Measurements from ENCODE around the gene ZMAT5.

The ZMAT5 gene

GRCh38 chr22:29726512-29727130 is 40.2 kb downstream of the ZMAT5 start:
- H3K27ac Mint-ChIP-seq, result no peak overlapping the region
- H3K4me3 Mint-ChIP-seq, result no peak overlapping the region
- DNase-seq (no peak), ATAC-seq (replicated peaks) (no peak)
- H3K36me3 Mint-ChIP-seq (ENCODE audit: insufficient read depth), result no peaks in the 10 kb centered on the region
- peaks cover 0 to 2% of the 10 kb centered on the region in 2 donors for H3K4me1 Mint-ChIP-seq (ENCODE audit: low read depth in 2 of 2)
- peaks cover 4 to 35% of the 10 kb centered on the region in 2 donors for H3K27me3 Mint-ChIP-seq
- H3K9me3 Mint-ChIP-seq, result no peaks in the 10 kb centered on the region

GRCh38 chr22:29726106-29726505 is 40.7 kb downstream of the ZMAT5 start:
- Mint-ChIP-seq H3K36me3 (ENCODE audit: insufficient read depth) (peaks cover 3% of the 10 kb centered on the region), H3K4me1 (ENCODE audit: low read depth in 2 of 2) (peaks cover 0 to 2% of the 10 kb centered on the region in 2 donors), H3K27ac (no peak overlapping the region), H3K27me3 (peaks cover 9 to 40% of the 10 kb centered on the region in 2 donors), H3K9me3 (no peaks in the 10 kb centered on the region), H3K4me3 (no peak overlapping the region)
- DNase-seq (no peak), ATAC-seq (replicated peaks) (no peak)

GRCh38 chr22:29724843-29725242 is 42.0 kb downstream of the ZMAT5 start:
- DNase-seq, result no peak
- H3K9me3 Mint-ChIP-seq, result no peaks in the 10 kb centered on the region
- peaks cover 0 to 2% of the 10 kb centered on the region in 2 donors for H3K4me1 Mint-ChIP-seq (ENCODE audit: low read depth in 2 of 2)
- ATAC-seq (replicated peaks), result no peak
- H3K4me3 Mint-ChIP-seq, result no peak overlapping the region
- peaks cover 3% of the 10 kb centered on the region for H3K36me3 Mint-ChIP-seq (ENCODE audit: insufficient read depth)
- peaks cover 9 to 43% of the 10 kb centered on the region in 2 donors for H3K27me3 Mint-ChIP-seq
- H3K27ac Mint-ChIP-seq, result no peak overlapping the region

GRCh38 chr22:29723766-29724165 is 43.0 kb downstream of the ZMAT5 start:
- peaks cover 7% of the 10 kb centered on the region for H3K36me3 Mint-ChIP-seq (ENCODE audit: insufficient read depth)
- no peak overlapping the region for H3K27ac Mint-ChIP-seq
- H3K27me3 Mint-ChIP-seq, result peaks cover 18 to 54% of the 10 kb centered on the region in 2 donors
- peaks cover 4 to 8% of the 10 kb centered on the region in 2 donors for H3K4me1 Mint-ChIP-seq (ENCODE audit: low read depth in 2 of 2)
- DNase-seq (no peak), ATAC-seq (replicated peaks) (no peak)
- no peaks in the 10 kb centered on the region for H3K9me3 Mint-ChIP-seq
- H3K4me3 Mint-ChIP-seq, result no peak overlapping the region

- DNase-seq (no peak), ATAC-seq (replicated peaks) (no peak)
- Mint-ChIP-seq H3K36me3 (ENCODE audit: insufficient read depth) (peaks cover 7% of the 10 kb centered on the region), H3K9me3 (no peaks in the 10 kb centered on the region), H3K27me3 (peaks cover 26 to 65% of the 10 kb centered on the region in 2 donors), H3K27ac (no peak overlapping the region), H3K4me1 (ENCODE audit: low read depth in 2 of 2) (peaks cover 4 to 8% of the 10 kb centered on the region in 2 donors), H3K4me3 (no peak overlapping the region)
Measured at GRCh38 chr22:29722587-29722986, 44.2 kb downstream of the ZMAT5 start.

GRCh38 chr22:29722151-29722550 is 44.7 kb downstream of the ZMAT5 start:
- H3K4me3 Mint-ChIP-seq, result no peak overlapping the region
- H3K4me1 Mint-ChIP-seq (ENCODE audit: low read depth in 2 of 2), result peaks cover 4 to 8% of the 10 kb centered on the region in 2 donors
- H3K9me3 Mint-ChIP-seq, result no peaks in the 10 kb centered on the region
- peaks cover 30 to 70% of the 10 kb centered on the region in 2 donors for H3K27me3 Mint-ChIP-seq
- peaks cover 7% of the 10 kb centered on the region for H3K36me3 Mint-ChIP-seq (ENCODE audit: insufficient read depth)
- ATAC-seq (replicated peaks) (no peak), DNase-seq (no peak)
- H3K27ac Mint-ChIP-seq, result no peak overlapping the region

- H3K27ac Mint-ChIP-seq, result no peak overlapping the region
- ATAC-seq (replicated peaks) (no peak), DNase-seq (no peak)
- peaks cover 7% of the 10 kb centered on the region for H3K36me3 Mint-ChIP-seq (ENCODE audit: insufficient read depth)
- peaks cover 43 to 82% of the 10 kb centered on the region in 2 donors for H3K27me3 Mint-ChIP-seq
- no peak overlapping the region for H3K4me3 Mint-ChIP-seq
- no peaks in the 10 kb centered on the region for H3K9me3 Mint-ChIP-seq
- H3K4me1 Mint-ChIP-seq (ENCODE audit: low read depth in 2 of 2), result peaks cover 4 to 6% of the 10 kb centered on the region in 2 donors
Measured at GRCh38 chr22:29720811-29721323, 45.9 kb downstream of the ZMAT5 start.

- DNase-seq, result no peak
- Mint-ChIP-seq H3K4me3 (peak within 1 kb of the TSS; percentile 45 to 68), H3K4me1 (ENCODE audit: low read depth in 2 of 2) (peaks cover 4 to 6% of the 10 kb centered on the region in 2 donors), H3K36me3 (ENCODE audit: insufficient read depth) (peaks cover 7% of the 10 kb centered on the region), H3K27me3 (peaks cover 44 to 80% of the 10 kb centered on the region in 2 donors), H3K27ac (no peak within 1 kb of the TSS), H3K9me3 (no peaks in the 10 kb centered on the region)
- ATAC-seq (replicated peaks), result no peak
Measured at GRCh38 chr22:29719899-29720645, 46.7 kb downstream of the ZMAT5 start, which contains the start of gene CABP7. Gene CABP7, plus strand, starts transcription at chr22:29720003. Its CDS starts 422 bp downstream, at chr22:29720425.

GRCh38 chr22:29718949-29719898 is 47.6 kb downstream of the ZMAT5 start:
- H3K36me3 Mint-ChIP-seq (ENCODE audit: insufficient read depth), result peaks cover 7% of the 10 kb centered on the region
- DNase-seq (no peak), ATAC-seq (replicated peaks) (no peak)
- peaks cover 50 to 87% of the 10 kb centered on the region in 2 donors for H3K27me3 Mint-ChIP-seq
- no peak overlapping the region for H3K27ac Mint-ChIP-seq
- H3K4me3 Mint-ChIP-seq, result peak overlapping the region; percentile 45 to 68
- peaks cover 4 to 6% of the 10 kb centered on the region in 2 donors for H3K4me1 Mint-ChIP-seq (ENCODE audit: low read depth in 2 of 2)
- no peaks in the 10 kb centered on the region for H3K9me3 Mint-ChIP-seq

- H3K27me3 Mint-ChIP-seq, result peaks cover 56 to 85% of the 10 kb centered on the region in 2 donors
- peaks cover 4 to 6% of the 10 kb centered on the region in 2 donors for H3K4me1 Mint-ChIP-seq (ENCODE audit: low read depth in 2 of 2)
- H3K4me3 Mint-ChIP-seq, result no peak overlapping the region
- no peaks in the 10 kb centered on the region for H3K9me3 Mint-ChIP-seq
- peaks cover 7% of the 10 kb centered on the region for H3K36me3 Mint-ChIP-seq (ENCODE audit: insufficient read depth)
- H3K27ac Mint-ChIP-seq, result no peak overlapping the region
- DNase-seq (no peak), ATAC-seq (replicated peaks) (no peak)
Measured at GRCh38 chr22:29717789-29718188, 49.0 kb downstream of the ZMAT5 start.

GRCh38 chr22:29716814-29717545 is 49.8 kb downstream of the ZMAT5 start:
- no peak for ATAC-seq (replicated peaks)
- H3K36me3 Mint-ChIP-seq (ENCODE audit: insufficient read depth), result peaks cover 7% of the 10 kb centered on the region
- H3K27ac Mint-ChIP-seq, result no peak overlapping the region
- H3K9me3 Mint-ChIP-seq, result no peaks in the 10 kb centered on the region
- no peak overlapping the region for H3K4me3 Mint-ChIP-seq
- peaks cover 4 to 6% of the 10 kb centered on the region in 2 donors for H3K4me1 Mint-ChIP-seq (ENCODE audit: low read depth in 2 of 2)
- H3K27me3 Mint-ChIP-seq, result peaks cover 59 to 82% of the 10 kb centered on the region in 2 donors
- no peak for DNase-seq

- Mint-ChIP-seq H3K4me1 (ENCODE audit: low read depth in 2 of 2) (peaks cover 4 to 6% of the 10 kb centered on the region in 2 donors), H3K27ac (no peak overlapping the region), H3K9me3 (no peaks in the 10 kb centered on the region), H3K27me3 (peaks cover 53 to 72% of the 10 kb centered on the region in 2 donors), H3K4me3 (no peak overlapping the region), H3K36me3 (ENCODE audit: insufficient read depth) (peaks cover 4% of the 10 kb centered on the region)
- no peak for DNase-seq
- no peak for ATAC-seq (replicated peaks)
Measured at GRCh38 chr22:29715705-29716104, 51.1 kb downstream of the ZMAT5 start.
